DMS 273 (cell line): ENCODE results near the gene CCDC174.
"Not testable (repeated sequence)": the region's sequence is repeated elsewhere in the genome, so short reads cannot be mapped to it uniquely, and the experiment has no call there.

Source experiments
- DNase-seq: peaks from one replicate; lab custom pipeline; 2025; ENCODE audit not compliant: unreplicated experiment; lab: John Stamatoyannopoulos, UW

Gene CCDC174

DNA sequence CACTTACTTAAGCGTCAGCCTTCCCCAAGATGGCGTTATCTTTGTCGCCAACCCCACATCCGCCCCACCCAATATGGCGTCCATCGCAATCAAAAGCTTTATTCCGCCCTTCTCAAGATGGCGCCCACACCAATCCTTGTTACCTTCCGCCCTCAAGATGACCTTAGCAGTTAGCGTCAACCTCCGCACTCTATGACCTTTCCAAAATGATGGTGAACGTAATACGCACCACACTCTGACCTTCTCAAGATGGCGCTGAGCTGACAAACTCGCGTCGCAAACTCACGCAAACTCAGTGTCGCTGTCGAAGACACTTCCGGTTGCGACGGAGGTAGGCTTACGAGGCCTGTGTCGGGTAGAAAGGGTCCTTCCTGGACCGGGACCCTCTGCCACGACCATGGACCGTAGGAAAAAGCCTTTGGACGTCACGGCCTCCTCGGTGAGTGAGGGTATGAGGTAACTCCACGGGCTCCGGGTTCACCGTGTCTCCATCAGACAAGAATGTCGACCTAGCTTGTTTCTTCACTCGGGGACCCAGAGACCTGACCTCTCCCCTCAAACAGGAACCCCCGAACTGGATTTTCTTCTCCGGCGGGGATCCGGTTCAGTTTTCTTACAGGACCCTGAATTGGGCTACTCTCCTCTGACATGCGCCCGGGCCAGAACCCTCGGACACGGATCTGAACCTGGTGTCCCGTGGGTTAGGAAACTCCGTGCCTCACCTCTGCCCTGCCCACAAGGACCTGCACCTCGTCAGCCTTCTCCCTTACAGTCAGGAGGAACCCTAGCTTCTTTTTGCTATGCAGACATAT lies at the start of gene CCDC174:
Gene CCDC174 (plus strand): TSS at position 323 of the 812 bp plus-strand sequence. CDS start 75 bp downstream, at position 398.
- DNase-seq: peak; percentile 97

DNA sequence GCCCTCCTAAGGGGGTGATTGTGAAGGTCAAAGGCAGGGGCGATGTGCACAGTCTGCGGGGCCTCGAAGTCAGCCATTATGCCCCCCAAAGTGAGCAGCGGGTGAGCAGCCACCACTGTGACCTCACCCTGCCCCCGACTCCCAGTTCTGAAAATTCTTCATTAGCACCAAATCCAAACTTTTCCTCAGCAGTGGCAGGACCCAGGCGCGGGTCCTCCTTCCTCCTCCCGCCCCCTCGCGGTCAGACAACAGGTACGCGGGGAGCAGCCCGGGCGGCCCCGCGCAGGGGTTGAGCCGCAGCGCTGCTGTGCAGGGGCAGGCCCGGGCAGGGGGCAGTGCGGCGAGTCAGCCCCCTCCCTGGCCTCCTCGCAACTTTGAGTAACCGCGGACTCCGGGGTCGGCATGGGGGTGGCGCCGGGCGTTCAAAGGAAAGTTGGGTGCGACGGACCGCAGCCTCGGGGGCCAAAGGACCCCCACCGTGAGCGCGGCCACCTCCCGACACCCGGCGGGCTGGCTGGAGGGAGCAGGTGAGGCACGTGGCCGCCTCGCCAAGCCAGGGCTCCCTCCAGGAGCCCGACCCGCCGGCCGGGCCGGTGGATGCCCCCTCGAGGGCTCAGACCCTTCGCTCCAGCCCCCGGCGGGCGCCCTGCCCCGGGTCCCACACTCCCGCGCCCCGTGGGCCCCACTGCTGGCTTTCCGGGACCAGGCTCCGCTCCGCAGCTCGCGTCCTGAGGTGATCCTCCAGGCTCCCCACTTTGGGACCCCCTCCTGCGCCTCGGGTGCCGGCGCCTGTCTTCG lies 49.4 kb upstream of the CCDC174 start:
- DNase-seq: peak; percentile 55

DNA sequence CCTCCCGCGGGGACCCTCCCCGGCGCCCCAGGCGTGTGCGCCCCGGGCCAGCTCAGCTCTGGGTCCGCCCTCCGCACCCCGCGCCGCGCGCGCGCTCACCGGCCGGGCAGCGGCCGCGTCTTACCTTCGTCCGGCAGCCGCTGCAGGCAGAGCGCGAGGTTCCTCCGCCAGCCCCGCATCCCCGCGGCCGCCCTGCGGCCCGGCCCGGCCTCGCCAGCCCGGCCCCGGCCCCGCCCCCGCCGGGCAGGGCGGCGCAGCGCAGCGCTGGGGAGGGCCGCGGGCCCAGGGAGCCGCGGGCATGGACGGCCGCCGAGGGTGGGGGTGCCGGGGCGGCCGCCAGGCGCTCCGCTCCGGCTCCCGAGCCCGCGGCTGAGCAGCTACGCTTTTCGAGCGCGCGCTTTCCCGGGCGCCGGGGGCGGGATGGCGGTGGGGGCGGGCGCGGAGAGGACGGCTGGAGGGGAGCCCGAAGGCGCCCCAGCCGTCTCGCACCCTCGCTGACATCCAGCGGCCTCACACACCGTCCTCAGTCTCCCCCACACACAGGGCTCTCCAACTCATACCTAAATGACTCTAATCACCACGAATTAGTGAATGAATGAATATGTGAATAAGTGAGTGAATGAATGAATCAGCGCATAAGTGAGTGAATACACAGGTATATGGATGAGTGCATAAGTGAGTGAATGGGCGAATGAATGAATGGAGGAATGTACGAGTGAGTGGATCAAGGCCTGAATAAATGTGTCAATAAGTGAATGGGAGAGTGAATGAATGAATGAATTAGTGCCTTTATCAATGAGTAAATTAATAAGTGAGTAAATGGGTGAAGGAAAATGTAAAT lies 48.5 kb upstream of the CCDC174 start:
- DNase-seq: peak; percentile 66

DNA sequence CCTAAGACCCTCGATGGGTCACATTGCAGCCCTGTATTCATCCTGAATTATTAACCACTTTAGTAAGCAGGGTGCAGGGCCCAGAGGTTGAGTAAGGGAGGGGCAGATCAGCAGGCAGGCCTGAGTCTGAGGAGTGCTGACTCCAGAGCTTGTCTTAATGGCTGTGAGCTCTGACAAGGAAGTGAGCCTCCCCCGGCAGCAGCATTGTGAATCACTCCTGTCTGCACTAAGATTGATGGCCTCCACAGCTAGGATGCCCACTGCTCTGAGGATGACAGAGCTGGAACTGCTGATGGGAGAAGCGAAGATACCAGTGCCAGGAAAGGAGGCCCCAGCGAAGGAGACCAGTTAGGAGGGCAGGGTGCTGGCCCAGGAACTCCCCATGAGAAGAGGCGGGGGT lies 46.5 kb upstream of the CCDC174 start:
- DNase-seq: no peak

DNA sequence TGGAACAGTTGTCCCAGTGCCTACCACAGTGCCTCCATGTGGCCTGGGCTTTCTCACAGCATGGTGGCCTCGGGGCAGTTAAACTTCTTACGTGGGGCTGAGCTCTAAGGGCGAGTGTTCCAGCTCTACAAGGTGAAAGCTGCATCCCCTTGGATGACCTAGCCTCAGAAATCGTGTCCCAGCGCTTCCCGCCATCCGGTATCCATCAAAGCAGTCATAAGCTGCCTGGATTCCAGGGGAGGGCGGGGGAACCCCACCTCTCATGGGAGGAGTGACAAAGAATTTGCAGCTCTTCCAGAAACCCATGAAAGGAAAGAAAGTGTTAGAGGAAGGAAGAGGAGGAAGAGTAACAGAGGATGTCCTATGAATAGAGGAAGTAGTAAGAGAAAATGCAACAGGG lies 45.8 kb upstream of the CCDC174 start:
- DNase-seq: no peak

DNA sequence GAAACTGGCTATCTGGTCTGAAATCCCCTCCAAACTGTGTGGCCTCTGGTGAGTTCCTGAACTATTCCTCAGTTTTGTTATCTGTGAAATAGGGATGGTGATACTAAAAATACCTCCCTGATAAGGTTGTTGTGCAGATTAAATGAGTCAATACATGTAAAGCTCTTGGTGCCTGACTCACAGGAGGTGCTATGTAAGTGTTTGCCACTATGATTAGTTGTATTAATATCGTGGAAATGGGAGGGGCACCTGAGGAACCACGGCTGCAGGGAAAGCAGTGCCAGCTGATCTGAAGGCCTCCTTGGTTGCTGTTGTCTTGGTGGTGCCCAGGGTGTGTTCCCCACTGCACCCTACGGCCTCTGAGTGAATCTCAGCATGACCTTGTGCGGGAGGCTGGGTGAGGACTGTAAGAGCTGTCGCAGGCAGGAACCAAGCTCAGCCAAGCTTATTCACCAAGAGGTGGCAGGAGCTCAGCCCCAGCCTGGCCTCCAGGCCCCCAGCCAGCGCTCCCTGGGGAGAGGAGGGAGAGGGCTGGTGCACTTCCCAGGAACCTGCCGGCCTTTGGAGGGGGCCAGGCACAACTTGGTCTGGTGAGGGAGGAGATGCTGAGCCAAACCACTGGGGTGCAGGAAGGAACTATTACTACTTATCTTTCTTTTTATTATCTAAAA lies 44.8 kb upstream of the CCDC174 start:
- no peak for DNase-seq

DNA sequence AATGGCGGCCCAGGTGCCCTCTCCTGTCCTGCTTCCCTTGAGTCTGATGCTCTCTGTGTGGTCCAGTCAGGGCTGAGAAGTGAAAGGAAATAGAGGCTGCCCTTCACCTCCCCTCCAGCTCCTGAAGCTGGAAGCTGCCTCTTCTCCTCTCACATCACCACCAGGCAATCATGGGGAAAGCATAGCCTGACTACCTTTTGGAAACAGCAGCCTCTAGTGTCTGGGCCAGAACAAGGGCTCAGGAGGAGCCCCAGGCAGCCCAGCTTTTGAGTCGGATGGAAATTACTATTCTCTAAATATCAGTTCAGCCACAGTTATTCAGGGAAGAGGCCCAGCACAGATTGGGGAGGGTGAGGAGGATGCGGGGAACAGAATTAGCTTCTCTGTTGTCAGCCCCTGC lies 43.3 kb upstream of the CCDC174 start:
- DNase-seq: peak; percentile 6

DNA sequence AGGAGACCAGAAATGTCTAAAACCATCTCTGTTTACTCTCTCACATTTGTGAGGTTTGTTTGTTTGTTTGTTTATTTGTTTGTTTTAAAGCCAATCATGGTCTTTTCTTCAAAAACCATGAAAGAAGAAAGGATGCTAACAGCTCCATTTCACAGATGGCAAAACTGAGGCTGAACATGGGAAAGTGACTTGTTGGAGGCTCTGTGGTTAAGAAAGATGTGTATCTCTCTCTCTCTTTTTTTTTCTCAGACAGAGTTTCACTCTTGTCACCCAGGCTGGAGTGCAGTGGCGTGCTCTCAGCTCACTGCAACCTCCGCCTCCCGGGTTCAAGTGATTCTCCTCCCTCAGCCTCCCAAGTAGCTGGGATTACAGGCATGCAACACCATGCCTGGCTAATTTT lies 42.5 kb upstream of the CCDC174 start:
- not testable (repeated sequence) for DNase-seq

DNA sequence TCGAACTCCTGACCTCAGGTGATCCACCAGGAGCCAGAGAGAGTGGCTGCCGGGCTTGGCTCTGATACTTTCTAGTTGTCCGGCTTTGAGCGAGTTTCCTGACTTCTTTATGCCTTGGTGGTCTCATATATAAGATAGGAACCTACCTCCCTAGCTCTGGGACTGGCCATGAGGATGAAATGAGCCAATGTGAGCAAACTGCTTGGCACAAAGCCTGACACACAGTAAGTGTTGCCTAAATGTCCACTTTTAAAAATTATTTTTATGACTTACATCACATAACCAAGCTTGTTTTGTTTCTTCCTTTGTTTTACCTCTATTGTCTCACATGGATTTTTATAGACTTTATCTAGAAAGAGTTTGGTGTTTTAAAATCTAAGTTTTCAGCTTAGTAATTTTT lies 42.1 kb upstream of the CCDC174 start:
- no peak for DNase-seq

DNA sequence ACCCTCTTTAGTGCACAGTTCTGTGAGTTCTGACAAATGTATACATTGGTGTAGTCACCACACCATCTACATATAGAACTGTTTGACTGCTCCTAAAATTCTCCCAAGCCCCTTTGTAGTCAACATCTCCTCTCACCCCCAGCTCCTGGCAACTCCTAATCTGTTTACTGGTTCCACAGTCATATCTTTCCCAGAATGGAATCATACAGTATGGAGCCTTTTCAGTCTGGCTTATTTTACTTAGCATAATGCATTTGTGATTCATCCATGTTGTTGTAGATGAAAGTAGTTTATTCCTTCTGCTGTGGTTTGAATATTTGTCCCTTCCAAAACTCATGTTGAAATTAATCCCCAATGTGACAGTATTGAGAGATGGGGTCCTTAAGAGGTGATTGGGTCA lies 41.6 kb upstream of the CCDC174 start:
- DNase-seq: no peak

DNA sequence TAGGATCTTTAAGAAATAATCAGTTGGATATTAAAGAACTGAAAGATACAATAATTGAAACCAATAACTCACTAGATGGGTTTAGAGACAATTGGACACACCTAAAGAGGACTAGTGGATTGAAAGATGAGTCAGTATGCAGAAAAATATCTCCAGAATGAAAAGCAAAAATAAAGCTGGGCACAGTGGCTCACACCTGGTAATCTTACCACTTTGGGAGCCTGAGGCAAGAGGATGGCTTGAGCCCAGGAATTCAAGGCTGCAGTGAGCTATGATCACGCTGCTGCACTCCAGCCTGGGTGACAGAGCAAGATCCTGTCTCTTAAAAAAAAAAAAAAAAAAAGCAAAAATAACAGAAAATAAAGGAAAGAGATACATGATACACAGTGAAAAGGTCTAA lies 37.4 kb upstream of the CCDC174 start:
- no peak for DNase-seq

DNA sequence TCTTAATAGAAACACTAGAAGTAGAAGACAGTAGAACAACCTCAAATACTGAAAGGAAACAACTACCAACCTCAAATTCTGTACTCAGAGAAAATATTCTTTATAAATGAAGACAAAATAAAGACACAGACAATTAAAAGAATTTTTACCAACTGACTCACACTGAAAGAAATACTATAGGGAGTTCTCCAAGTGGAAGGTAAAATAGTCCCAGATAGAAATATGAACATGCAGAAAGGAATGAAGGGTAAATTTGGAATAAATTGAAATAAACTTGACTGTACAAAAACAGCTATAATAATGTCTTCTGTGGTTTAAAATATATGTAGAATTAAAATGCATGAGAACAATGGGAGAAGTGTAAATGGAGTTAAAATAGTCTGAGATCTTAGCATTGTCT lies 36.7 kb upstream of the CCDC174 start:
- DNase-seq: no peak

DNA sequence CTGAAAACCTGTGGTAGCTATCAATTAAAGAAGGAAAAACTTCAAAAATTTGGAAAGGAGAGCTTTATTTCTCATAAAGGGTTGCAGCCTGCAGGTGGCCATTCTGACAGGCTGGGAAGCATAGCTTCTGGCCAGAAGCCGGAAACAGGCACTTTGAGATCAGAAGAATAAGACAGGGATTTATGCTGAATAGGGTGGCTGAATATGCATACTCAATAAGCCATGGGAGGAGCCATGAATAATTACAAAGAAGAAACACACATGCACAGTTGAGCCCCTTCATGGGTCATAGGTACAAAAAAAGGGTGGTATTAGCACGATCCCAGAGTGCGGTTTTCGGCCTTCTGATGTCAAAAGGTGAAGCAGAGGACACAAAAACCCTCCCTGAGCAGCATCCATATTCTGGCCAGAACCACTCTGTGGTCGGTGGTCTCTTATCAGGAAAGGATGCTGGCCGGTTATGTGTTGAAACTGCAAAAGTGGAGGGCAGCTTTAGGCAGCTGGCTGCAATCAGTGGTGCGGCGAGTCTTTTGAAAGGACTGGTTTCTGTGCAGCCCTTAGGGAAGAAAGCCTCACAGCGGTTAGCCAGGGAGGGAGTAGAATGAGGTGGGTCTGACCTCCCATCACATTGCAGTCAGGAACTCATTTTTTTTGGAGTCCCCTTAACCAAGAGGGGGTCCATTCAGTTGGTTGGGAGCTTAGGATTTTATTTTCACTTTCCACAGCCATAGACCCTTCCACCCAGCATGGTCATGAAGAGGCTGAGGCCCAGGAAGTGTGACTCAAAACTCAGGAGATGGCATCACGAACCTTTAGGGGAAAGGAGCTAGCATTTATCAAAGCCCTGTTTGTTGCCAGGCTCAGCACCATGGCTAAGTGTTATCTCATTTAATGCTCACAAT lies 34.7 kb upstream of the CCDC174 start:
- no peak for DNase-seq

DNA sequence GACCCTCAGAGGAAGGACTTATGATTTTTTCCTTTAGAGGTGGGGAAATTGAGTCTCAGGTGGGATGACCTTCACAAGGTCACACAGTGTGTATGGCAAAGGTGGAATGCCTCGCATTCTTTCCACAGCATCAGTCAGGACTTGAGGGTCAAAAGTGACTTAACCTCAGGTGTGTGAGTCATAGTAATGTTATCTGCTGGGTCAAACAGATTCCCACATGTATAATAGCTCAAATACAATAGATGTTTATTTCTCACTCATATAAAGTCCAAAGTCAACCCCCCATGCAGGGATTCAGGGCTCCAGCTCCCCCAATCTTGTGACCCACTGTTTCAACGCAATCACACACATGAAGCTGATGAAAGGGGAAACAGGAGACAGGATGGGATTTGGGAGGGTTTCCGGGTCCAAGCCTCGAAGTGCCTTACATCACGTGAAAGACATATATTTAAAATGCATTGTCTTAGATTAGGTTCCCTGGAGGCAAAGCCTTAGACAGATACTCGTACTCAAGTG lies 34.0 kb upstream of the CCDC174 start:
- no peak for DNase-seq

DNA sequence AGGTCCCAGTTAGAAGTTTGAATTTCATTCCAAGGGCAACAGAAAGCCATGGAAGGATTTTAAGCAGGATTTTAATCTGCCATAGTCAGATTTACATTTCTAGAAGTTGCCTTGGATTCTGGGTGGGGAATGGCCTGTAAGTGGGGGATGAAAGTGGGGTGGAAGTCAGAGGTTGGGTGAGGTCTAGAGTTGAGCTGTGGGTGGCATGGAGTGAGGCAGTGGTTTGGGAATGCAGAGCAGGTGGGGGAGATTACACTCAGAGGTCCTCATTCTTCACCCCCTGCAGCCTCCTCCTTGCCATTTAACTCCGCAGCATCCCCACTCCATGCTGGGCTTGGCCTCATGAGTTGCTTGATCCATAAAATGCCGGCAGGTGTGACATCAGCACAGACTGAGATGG lies 32.0 kb upstream of the CCDC174 start:
- no peak for DNase-seq

DNA sequence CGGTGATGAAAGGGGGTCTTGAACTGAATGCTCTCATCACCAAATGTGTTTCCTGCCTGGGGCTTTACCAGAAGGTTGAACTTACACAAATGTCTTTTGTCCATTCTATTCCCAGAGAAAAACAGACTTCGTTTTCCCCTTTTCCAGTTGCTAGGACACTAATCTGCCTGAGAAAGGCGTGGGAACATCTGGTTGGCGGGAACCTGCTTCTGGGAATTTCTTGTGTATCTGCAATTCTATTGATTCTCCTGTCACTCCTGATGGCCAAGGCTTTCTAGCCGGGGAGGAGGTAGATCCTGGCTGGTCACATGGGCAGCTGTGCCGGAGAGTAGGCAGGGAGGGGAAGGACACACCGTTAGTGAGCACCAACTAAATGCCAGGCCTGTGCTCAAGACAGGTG lies 31.1 kb upstream of the CCDC174 start:
- peak; percentile 4 for DNase-seq

DNA sequence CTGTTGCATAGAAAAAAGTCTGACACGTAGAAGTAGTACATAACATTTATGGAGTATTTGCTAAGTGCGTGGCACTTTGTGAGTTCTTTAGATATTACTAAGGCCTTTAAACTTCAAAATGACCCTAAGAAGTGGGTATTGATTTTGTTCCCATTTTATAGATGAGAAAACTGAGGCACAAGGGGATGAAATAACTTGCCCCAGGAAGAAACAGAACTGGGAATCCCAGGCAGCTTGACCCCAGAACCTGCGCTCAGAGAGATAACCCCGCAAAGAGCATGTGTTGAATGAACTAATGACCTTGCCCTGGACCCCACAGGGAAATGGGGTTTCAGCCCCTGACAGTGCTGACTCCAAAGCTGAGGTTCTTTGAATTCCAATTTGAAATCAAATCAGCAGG lies 30.5 kb upstream of the CCDC174 start:
- no peak for DNase-seq

DNA sequence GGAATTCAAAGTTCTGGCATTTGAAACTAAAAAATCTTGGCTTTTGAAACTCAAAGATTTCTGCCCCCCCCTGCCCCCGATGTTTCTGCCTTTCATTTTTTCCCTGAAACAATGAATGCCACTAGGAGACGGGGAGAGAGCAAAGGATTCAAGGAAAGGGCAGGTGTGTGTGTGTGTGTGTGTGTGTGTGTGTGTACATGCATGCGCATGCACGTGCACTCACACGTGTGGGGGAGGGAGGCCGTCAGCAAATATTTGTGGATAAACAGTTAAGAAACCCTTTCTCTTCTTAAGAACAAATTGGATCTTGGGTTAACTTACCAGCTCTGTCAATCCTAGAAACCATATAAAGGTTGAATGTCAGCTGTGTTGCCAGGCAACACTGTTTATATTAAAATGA lies 29.2 kb upstream of the CCDC174 start:
- DNase-seq: no peak

DNA sequence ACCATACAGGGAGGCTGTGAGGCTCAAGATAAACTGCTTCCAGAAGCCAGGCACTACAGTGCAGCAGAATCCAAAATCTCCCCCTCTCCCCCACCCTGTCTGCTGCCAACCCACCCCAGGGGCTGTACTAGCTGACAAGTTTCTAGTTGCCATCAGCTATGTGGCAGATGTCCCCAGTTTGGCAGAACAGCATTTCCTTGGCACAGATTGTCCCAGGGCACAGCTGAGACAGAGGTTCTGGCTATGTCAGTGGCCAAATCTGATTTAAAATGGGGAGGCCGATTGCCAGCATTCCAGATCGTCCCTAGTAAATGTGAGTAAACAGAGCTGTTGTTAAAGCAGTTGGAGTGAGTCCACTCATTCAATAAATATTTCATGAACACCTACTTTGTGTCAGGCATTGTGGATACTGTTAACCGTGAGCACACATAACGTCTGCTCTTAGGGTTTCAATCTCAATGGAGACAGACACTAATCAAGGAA lies 28.0 kb upstream of the CCDC174 start:
- DNase-seq: peak; percentile 45

DNA sequence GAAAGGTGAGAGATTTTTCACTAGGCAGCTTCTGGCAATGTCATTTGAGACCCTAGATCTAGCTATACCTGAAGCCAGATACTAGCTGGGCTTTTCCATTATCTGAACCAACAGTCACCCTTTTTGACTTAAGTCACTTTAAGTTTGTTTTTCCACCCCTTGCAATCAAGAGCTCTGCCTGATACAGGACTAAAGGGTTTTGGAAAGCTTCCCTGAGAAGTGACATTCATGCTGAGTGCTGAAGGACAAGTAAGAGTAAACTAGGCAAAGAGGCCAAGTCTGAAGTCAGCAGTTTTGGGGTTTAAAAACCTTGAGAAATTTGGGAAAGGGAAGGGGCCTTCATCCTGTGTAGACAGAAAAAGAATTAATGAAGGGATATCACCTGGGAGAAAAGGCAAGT lies 27.1 kb upstream of the CCDC174 start:
- DNase-seq: no peak
